Activated CD4-positive, alpha-beta T cell treated with anti-CD3 and anti-CD28 coated beads for 1 hour (primary cell): Measurements from ENCODE around the gene SERPINB3.
"Not testable (repeated sequence)": the region's sequence is repeated elsewhere in the genome, so short reads cannot be mapped to it uniquely, and the experiment has no call there.

Source experiments
- DNase-seq: peaks from one replicate; pipeline ENCODE4 v3.0.0-alpha.2; 2020

SERPINB3 gene

GRCh38 chr18:63661750-63662149, at the start of gene SERPINB3:
SERPINB3 (minus strand) TSS chr18:63661893; CDS start chr18:63661216, 677 bp downstream.
- DNase-seq: not testable (repeated sequence)

GRCh38 chr18:63708650-63709049, 47.0 kb upstream of the SERPINB3 start:
- DNase-seq: no peak

GRCh38 chr18:63707816-63708215, 46.1 kb upstream of the SERPINB3 start:
- no peak for DNase-seq

GRCh38 chr18:63705401-63705800, 43.7 kb upstream of the SERPINB3 start:
- no peak for DNase-seq

- DNase-seq: no peak
Measured at GRCh38 chr18:63702660-63703059, 41.0 kb upstream of the SERPINB3 start, which contains the start of gene SERPINB11. SERPINB11 (plus strand) TSS chr18:63702960; CDS start chr18:63710194, 7,234 bp downstream.

GRCh38 chr18:63701952-63702351, 40.3 kb upstream of the SERPINB3 start:
- DNase-seq: no peak

- DNase-seq: no peak
Measured at GRCh38 chr18:63700501-63700900, 38.8 kb upstream of the SERPINB3 start.

- no peak for DNase-seq
Measured at GRCh38 chr18:63697097-63697660, 35.5 kb upstream of the SERPINB3 start.

GRCh38 chr18:63689064-63689463, 27.4 kb upstream of the SERPINB3 start:
- DNase-seq: no peak

- DNase-seq: no peak
Measured at GRCh38 chr18:63686871-63687270, 25.2 kb upstream of the SERPINB3 start.

GRCh38 chr18:63684718-63685117, 23.0 kb upstream of the SERPINB3 start:
- DNase-seq: no peak

- no peak for DNase-seq
Measured at GRCh38 chr18:63683890-63684289, 22.2 kb upstream of the SERPINB3 start.

GRCh38 chr18:63683152-63683551, 21.5 kb upstream of the SERPINB3 start:
- DNase-seq: no peak

- DNase-seq: no peak
Measured at GRCh38 chr18:63681449-63682340, 20.0 kb upstream of the SERPINB3 start.

GRCh38 chr18:63679820-63680606, 18.3 kb upstream of the SERPINB3 start:
- DNase-seq: no peak

GRCh38 chr18:63677500-63678225, 16.0 kb upstream of the SERPINB3 start:
- no peak for DNase-seq

GRCh38 chr18:63676526-63677323, 15.0 kb upstream of the SERPINB3 start:
- DNase-seq: no peak

GRCh38 chr18:63664571-63664970, 2.9 kb upstream of the SERPINB3 start:
- DNase-seq: no peak

- DNase-seq: not testable (repeated sequence)
Measured at GRCh38 chr18:63658920-63659319, 2.8 kb downstream of the SERPINB3 start.

- DNase-seq: not testable (repeated sequence)
Measured at GRCh38 chr18:63650271-63650670, 11.4 kb downstream of the SERPINB3 start.

- no peak for DNase-seq
Measured at GRCh38 chr18:63648241-63648640, 13.5 kb downstream of the SERPINB3 start.

- DNase-seq: no peak
Measured at GRCh38 chr18:63646936-63647335, 14.8 kb downstream of the SERPINB3 start.
